Gastroesophageal sphincter (tissue), 3 donors: ENCODE measurements around the gene EXOC4.

Experiments
- CTCF ChIP-seq, 4 experiments: fragments of 200-600 bp in 2 of 4; fragments of 450-650 bp in 2 of 4; sonication (generic) in 1 of 4; IDR thresholded peaks; one replicate each; pipeline ENCODE4 v1.5.1; 2017 to 2019; ENCODE audit warnings: antibody characterized with exemption in 4 of 4, mild to moderate bottlenecking in 2 of 4, moderate library complexity in 2 of 4
- POLR2A ChIP-seq, 2 donors: fragments of 450-650 bp; IDR thresholded peaks; one replicate each; pipeline ENCODE4 v1.6.1; 2017; ENCODE audit warnings: antibody characterized with exemption in 2 of 2, mild to moderate bottlenecking in 2 of 2, moderate library complexity in 1 of 2
- POLR2AphosphoS5 ChIP-seq: sonication (generic); formaldehyde crosslinking; IDR thresholded peaks from one replicate; pipeline ENCODE4 v1.6.1; 2017; ENCODE audit warnings: antibody characterized with exemption

DNA sequence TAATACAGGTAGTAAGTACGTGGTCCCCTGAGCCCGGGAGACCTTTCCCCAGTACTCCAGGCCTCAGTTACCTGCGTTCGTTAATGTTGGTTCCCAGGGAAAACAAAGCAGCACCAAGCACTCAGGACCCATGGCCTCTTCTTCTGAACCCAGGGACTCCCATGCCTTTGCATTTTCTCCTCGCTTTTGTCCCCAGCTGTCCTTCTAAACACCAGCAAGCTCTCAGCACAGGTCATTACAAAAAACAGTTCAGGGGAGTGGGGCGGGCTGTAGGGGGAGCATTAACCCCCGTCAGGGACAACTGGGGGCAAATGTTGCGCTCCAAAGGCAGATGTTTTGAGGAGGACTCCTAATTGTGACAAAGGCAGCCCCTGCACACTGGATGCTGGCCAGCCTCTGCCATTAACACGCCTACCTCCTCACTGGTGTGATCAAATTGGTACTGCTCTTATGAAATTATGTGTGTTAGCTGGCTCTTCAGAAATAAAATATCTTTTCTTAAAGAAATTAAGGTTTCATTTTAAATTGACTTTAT is 793.8 kb downstream of the EXOC4 start:
- TF ChIP-seq CTCF (IDR thresholded peaks at IDR 0.05) (no peak), POLR2A (IDR thresholded peaks at IDR 0.05) (no peak), POLR2AphosphoS5 (no peak)
